ENCODE data around the gene NDUFA6.
"Not testable (repeated sequence)": the region's sequence is repeated elsewhere in the genome, so short reads cannot be mapped to it uniquely, and the experiment has no call there.

Gene NDUFA6

GRCh38 chr22:42090596-42091454 is at the start of gene NDUFA6:
Gene NDUFA6 (minus strand): TSS chr22:42090772. CDS start chr22:42090744, 28 bp downstream.
- peak; percentile 96 to 98 for DNase-seq (ENCODE audit: extremely low read depth in 1 of 2, low read depth in 1 of 2)

- not testable (repeated sequence) for DNase-seq (ENCODE audit: extremely low read depth in 1 of 2, low read depth in 1 of 2)
Measured at GRCh38 chr22:42140153-42140552, 49.6 kb upstream of the NDUFA6 start.

GRCh38 chr22:42139508-42139907 is 48.9 kb upstream of the NDUFA6 start:
- DNase-seq (ENCODE audit: extremely low read depth in 1 of 2, low read depth in 1 of 2), result not testable (repeated sequence)

GRCh38 chr22:42138972-42139371 is 48.4 kb upstream of the NDUFA6 start:
- DNase-seq (ENCODE audit: extremely low read depth in 1 of 2, low read depth in 1 of 2), result no peak

GRCh38 chr22:42138122-42138770 is 47.7 kb upstream of the NDUFA6 start:
- DNase-seq (ENCODE audit: extremely low read depth in 1 of 2, low read depth in 1 of 2), result no peak

- not testable (repeated sequence) for DNase-seq (ENCODE audit: extremely low read depth in 1 of 2, low read depth in 1 of 2)
Measured at GRCh38 chr22:42135688-42136087, 45.1 kb upstream of the NDUFA6 start.

GRCh38 chr22:42134100-42135020 is 43.8 kb upstream of the NDUFA6 start:
- DNase-seq (ENCODE audit: extremely low read depth in 1 of 2, low read depth in 1 of 2), result no peak

- no peak for DNase-seq (ENCODE audit: extremely low read depth in 1 of 2, low read depth in 1 of 2)
Measured at GRCh38 chr22:42132457-42132856, 41.9 kb upstream of the NDUFA6 start.

GRCh38 chr22:42131562-42131961 is 41.0 kb upstream of the NDUFA6 start:
- DNase-seq (ENCODE audit: extremely low read depth in 1 of 2, low read depth in 1 of 2), result no peak

GRCh38 chr22:42130639-42131431 is 40.3 kb upstream of the NDUFA6 start, which contains the start of gene CYP2D6:
Gene CYP2D6 (minus strand): TSS chr22:42130810. CDS start chr22:42130791, 19 bp downstream.
- DNase-seq (ENCODE audit: extremely low read depth in 1 of 2, low read depth in 1 of 2), result not testable (repeated sequence)

GRCh38 chr22:42130182-42130581 is 39.6 kb upstream of the NDUFA6 start:
- DNase-seq (ENCODE audit: extremely low read depth in 1 of 2, low read depth in 1 of 2), result not testable (repeated sequence)

- DNase-seq (ENCODE audit: extremely low read depth in 1 of 2, low read depth in 1 of 2), result not testable (repeated sequence)
Measured at GRCh38 chr22:42128776-42129694, 38.5 kb upstream of the NDUFA6 start.

- not testable (repeated sequence) for DNase-seq (ENCODE audit: extremely low read depth in 1 of 2, low read depth in 1 of 2)
Measured at GRCh38 chr22:42128007-42128406, 37.4 kb upstream of the NDUFA6 start.

- DNase-seq (ENCODE audit: extremely low read depth in 1 of 2, low read depth in 1 of 2), result no peak
Measured at GRCh38 chr22:42127606-42128005, 37.0 kb upstream of the NDUFA6 start.

- not testable (repeated sequence) for DNase-seq (ENCODE audit: extremely low read depth in 1 of 2, low read depth in 1 of 2)
Measured at GRCh38 chr22:42123529-42123928, 33.0 kb upstream of the NDUFA6 start.

GRCh38 chr22:42120231-42121021 is 29.9 kb upstream of the NDUFA6 start:
- peak in 1 of 2 donors; percentile 26 for DNase-seq (ENCODE audit: extremely low read depth in 1 of 2, low read depth in 1 of 2)

GRCh38 chr22:42116848-42117424 is 26.4 kb upstream of the NDUFA6 start:
- no peak for DNase-seq (ENCODE audit: extremely low read depth in 1 of 2, low read depth in 1 of 2)

GRCh38 chr22:42115420-42115830 is 24.9 kb upstream of the NDUFA6 start:
- not testable (repeated sequence) for DNase-seq (ENCODE audit: extremely low read depth in 1 of 2, low read depth in 1 of 2)
